Stomach (tissue), 9 donors: ENCODE measurements around the gene RAMACL. TPM values are rescaled to one million over a fixed set of nuclear protein-coding genes. Genes with fewer than 3 reads are reported as not detected.

ENCODE experiments used
- DNase-seq, 2 donors: peaks; one replicate each; pipeline versions ENCODE4 v3.0.0 to v3.0.0-alpha.2; 2013 to 2019
- H3K27ac ChIP-seq, 5 donors: fragments of 200-600 bp in 4 of 5; sonication (generic) in 4 of 5; one replicate each; pipeline ENCODE4 v1.5.1; 2013 to 2019; ENCODE audit warnings: mild to moderate bottlenecking in 1 of 5, moderate library complexity in 1 of 5
- H3K27me3 ChIP-seq, 3 donors: fragments of 200-600 bp; sonication (generic); one replicate each; pipeline ENCODE4 v1.5.1; 2017 to 2019; ENCODE audit warnings: mixed run types in 1 of 3
- H3K36me3 ChIP-seq, 4 donors: fragments of 200-600 bp; sonication (generic); 1 replicate in 3 of 4; 2 replicates in 1 of 4; pipeline ENCODE4 v1.5.1; 2016 to 2019
- H3K4me1 ChIP-seq, 4 donors: fragments of 200-600 bp; sonication (generic); one replicate each; pipeline ENCODE4 v1.5.1; 2016 to 2019
- H3K4me3 ChIP-seq, 4 donors: fragments of 200-600 bp; sonication (generic) in 3 of 4; one replicate each; pipeline ENCODE4 v1.5.1; 2016 to 2019; ENCODE audit warnings: mild to moderate bottlenecking in 1 of 4
- H3K9me3 ChIP-seq, 4 donors: fragments of 200-600 bp; sonication (generic); one replicate each; pipeline ENCODE4 v1.5.1; 2016 to 2019
- CTCF ChIP-seq, 7 experiments: fragments of 450-650 bp in 4 of 7; fragments of 200-600 bp in 3 of 7; sonication (generic) in 3 of 7; IDR thresholded peaks; one replicate each; pipeline ENCODE4 v1.5.1; 2016 to 2019; ENCODE audit warnings: antibody characterized with exemption in 7 of 7, control low read depth in 2 of 7, mild to moderate bottlenecking in 1 of 7
- EP300 ChIP-seq: sonication (generic); formaldehyde crosslinking; IDR thresholded peaks from one replicate; pipeline ENCODE4 v1.6.1; 2017; ENCODE audit warnings: antibody characterized with exemption
- POLR2A ChIP-seq, 4 donors: fragments of 450-650 bp; IDR thresholded peaks; one replicate each; pipeline ENCODE4 v1.6.1; 2016; ENCODE audit warnings: antibody characterized with exemption in 4 of 4, control low read depth in 2 of 4, mild to moderate bottlenecking in 1 of 4, moderate library complexity in 1 of 4
- POLR2AphosphoS5 ChIP-seq, 3 donors: sonication (generic); formaldehyde crosslinking; IDR thresholded peaks; one replicate each; pipeline ENCODE4 v1.6.1; 2016; ENCODE audit warnings: antibody characterized with exemption in 3 of 3
- WGBS, 5 donors: extraction: QIAGEN DNeasy Blood & Tissue Kit in 3 of 5; methylation state at CpG; one replicate each; pipeline versions ENCODE4 v1.1.5 to v1.1.7; 2013 to 2018; 5-methylcytosine and 5-hydroxymethylcytosine counted together
- intact Hi-C: fragments of 100-400 bp; cut with DNase I; formaldehyde crosslinking; loops from one replicate; pipeline ENCODE4 v1.15.1; 2023; ENCODE audit warnings: low total_unique reads
- polyA plus RNA-seq, 3 donors: library from polyadenylated mRNA; stranded (reverse); fragments of 200-250 nt; gene quantifications; one replicate each; pipeline ENCODE4 v1.2.3, GENCODE V29; 2013
- total RNA-seq, 5 donors: library from RNA; depleted of rRNA; stranded (reverse); fragments of >200 nt; gene quantifications; one replicate each; pipeline versions ENCODE4 v1.1.0 to v1.2.3, GENCODE V29; 2014 to 2016
- donor health status: healthy with polysubstance abuse.
- donor health status: Bipolar disorder and iron deficiency.
- donor health status: healthy.

The RAMACL gene
- total and polyA plus RNA-seq, 8 donors = 0.25 to 9.0 (median 3.5) TPM; not detected in 3

- Histone ChIP-seq H3K4me3 (no peak overlapping the region), H3K4me1 (peaks cover 55 to 84% (median 67%) of the 10 kb centered on the region in 4 donors), H3K27ac (peak overlapping the region in 4 of 5 donors; percentile 84 to 96 (median 93)), H3K27me3 (no peaks in the 10 kb centered on the region), H3K9me3 (no peaks in the 10 kb centered on the region), H3K36me3 (no peaks in the 10 kb centered on the region)
- no peak for DNase-seq
- TF ChIP-seq EP300 = peak; percentile 18
- no peak for TF ChIP-seq POLR2A (IDR thresholded peaks at IDR 0.05)
- no peak for TF ChIP-seq CTCF (IDR thresholded peaks at IDR 0.05)
- TF ChIP-seq POLR2AphosphoS5 (IDR thresholded peaks at IDR 0.05) = peak; percentile 54 to 64 (median 59)
- 49 to 71% (median 61%) methylated on average over 4 of the region's 4 CpGs for WGBS, 5 donors
- intact Hi-C loops = no loop called here
These were observed 37.8 kb upstream of the RAMACL start for GRCh38 chr6:166624275-166624674.

- H3K27ac ChIP-seq = peak overlapping the region in 4 of 5 donors; percentile 51 to 93 (median 72)
- H3K4me1 ChIP-seq = peaks cover 50 to 80% (median 64%) of the 10 kb centered on the region in 4 donors
- TF ChIP-seq POLR2AphosphoS5 (IDR thresholded peaks at IDR 0.05) = peak in 1 of 3 donors; percentile 44
- TF ChIP-seq POLR2A (IDR thresholded peaks at IDR 0.05) = no peak
- TF ChIP-seq CTCF (IDR thresholded peaks at IDR 0.05) = no peak
- TF ChIP-seq EP300 = no peak
- no peaks in the 10 kb centered on the region for H3K27me3 ChIP-seq
- intact Hi-C loops = no loop called here
- no peak overlapping the region for H3K4me3 ChIP-seq
- no peaks in the 10 kb centered on the region for H3K9me3 ChIP-seq
- no peak for DNase-seq
- peaks cover 0 to 6% (median 5%) of the 10 kb centered on the region in 4 donors for H3K36me3 ChIP-seq
- 60 to 74% (median 66%) methylated on average over 5 of the region's 5 CpGs for WGBS, 5 donors
These were observed 36.8 kb upstream of the RAMACL start for GRCh38 chr6:166623318-166623717.

GRCh38 chr6:166621114-166621540, 34.6 kb upstream of the RAMACL start:
- 45 to 65% (median 45%) methylated on average over 6 of the region's 6 CpGs for WGBS, 5 donors
- DNase-seq = peak; percentile 62 to 66
- peak overlapping the region; percentile 60 to 84 (median 73) for H3K27ac ChIP-seq
- H3K27me3 ChIP-seq = no peaks in the 10 kb centered on the region
- H3K36me3 ChIP-seq = peaks cover 0 to 9% (median 7%) of the 10 kb centered on the region in 4 donors
- intact Hi-C loops = no loop called here
- TF ChIP-seq POLR2A (IDR thresholded peaks at IDR 0.05) = no peak
- TF ChIP-seq POLR2AphosphoS5 (IDR thresholded peaks at IDR 0.05) = peak in 2 of 3 donors; percentile 47 to 51
- no peaks in the 10 kb centered on the region for H3K9me3 ChIP-seq
- no peak overlapping the region for H3K4me3 ChIP-seq
- H3K4me1 ChIP-seq = peaks cover 38 to 78% (median 63%) of the 10 kb centered on the region in 4 donors

GRCh38 chr6:166620478-166621113, 34.1 kb upstream of the RAMACL start:
- 36 to 64% (median 54%) methylated on average over 8 of the region's 8 CpGs for WGBS, 5 donors
- Histone ChIP-seq H3K27me3 (no peaks in the 10 kb centered on the region), H3K4me1 (peaks cover 41 to 78% (median 59%) of the 10 kb centered on the region in 4 donors), H3K9me3 (no peaks in the 10 kb centered on the region), H3K4me3 (no peak overlapping the region), H3K36me3 (peaks cover 0 to 9% (median 7%) of the 10 kb centered on the region in 4 donors), H3K27ac (peak overlapping the region; percentile 60 to 84 (median 73))
- intact Hi-C loops = no loop called here
- no peak for DNase-seq
- TF ChIP-seq POLR2AphosphoS5 (IDR thresholded peaks at IDR 0.05) (no peak), POLR2A (IDR thresholded peaks at IDR 0.05) (no peak), CTCF (IDR thresholded peaks at IDR 0.05) (no peak), EP300 (no peak)

- peaks cover 40 to 78% (median 56%) of the 10 kb centered on the region in 4 donors for H3K4me1 ChIP-seq
- TF ChIP-seq POLR2AphosphoS5 (IDR thresholded peaks at IDR 0.05) (peak; percentile 48 to 87 (median 62)), CTCF (IDR thresholded peaks at IDR 0.05) (no peak)
- H3K36me3 ChIP-seq = peaks cover 0 to 9% (median 7%) of the 10 kb centered on the region in 4 donors
- intact Hi-C loops = no loop called here
- no peaks in the 10 kb centered on the region for H3K27me3 ChIP-seq
- peak overlapping the region in 4 of 5 donors; percentile 64 to 84 (median 74) for H3K27ac ChIP-seq
- no peaks in the 10 kb centered on the region for H3K9me3 ChIP-seq
- WGBS, 5 donors = 8 to 34% (median 31%) methylated on average over 3 of the region's 3 CpGs
- peak; percentile 38 to 69 for DNase-seq
- no peak overlapping the region for H3K4me3 ChIP-seq
These were observed 33.4 kb upstream of the RAMACL start for GRCh38 chr6:166619912-166620311.
